IPS-NIHi7 (cell line): ENCODE results near the gene CKAP4.

Experiments
- DNase-seq: peaks from one replicate; pipeline ENCODE4 v3.0.0; 2012; ENCODE audit warnings: mixed read lengths; ENCODE audit errors: extremely low spot score

Gene CKAP4

GRCh38 chr12:106243620-106244019, 4.2 kb downstream of the CKAP4 start:
- no peak for DNase-seq

GRCh38 chr12:106240821-106241220, 7.0 kb downstream of the CKAP4 start:
- no peak for DNase-seq

GRCh38 chr12:106239951-106240335, 7.9 kb downstream of the CKAP4 start:
- DNase-seq: no peak

- no peak for DNase-seq
Observed at GRCh38 chr12:106239241-106239950, 8.4 kb downstream of the CKAP4 start.

GRCh38 chr12:106238146-106238545, 9.7 kb downstream of the CKAP4 start:
- no peak for DNase-seq

- DNase-seq: no peak
Observed at GRCh38 chr12:106235770-106236169, 12.1 kb downstream of the CKAP4 start.

- no peak for DNase-seq
Observed at GRCh38 chr12:106234449-106234848, 13.4 kb downstream of the CKAP4 start.

GRCh38 chr12:106233011-106233410, 14.8 kb downstream of the CKAP4 start:
- DNase-seq: no peak

GRCh38 chr12:106229036-106229591, 18.7 kb downstream of the CKAP4 start:
- DNase-seq: no peak

GRCh38 chr12:106228320-106228710, 19.5 kb downstream of the CKAP4 start:
- no peak for DNase-seq

GRCh38 chr12:106227641-106228319, 20.0 kb downstream of the CKAP4 start:
- DNase-seq: no peak

- DNase-seq: peak; percentile 81
Observed at GRCh38 chr12:106226884-106227640, 20.8 kb downstream of the CKAP4 start.

GRCh38 chr12:106224355-106224706, 23.5 kb downstream of the CKAP4 start:
- no peak for DNase-seq

GRCh38 chr12:106223485-106224354, 24.1 kb downstream of the CKAP4 start:
- DNase-seq: peak; percentile 93

GRCh38 chr12:106220536-106220935, 27.3 kb downstream of the CKAP4 start:
- DNase-seq: no peak

GRCh38 chr12:106219043-106219442, 28.8 kb downstream of the CKAP4 start:
- DNase-seq: no peak

- DNase-seq: no peak
Observed at GRCh38 chr12:106217706-106218105, 30.1 kb downstream of the CKAP4 start.

- DNase-seq: no peak
Observed at GRCh38 chr12:106214571-106214970, 33.2 kb downstream of the CKAP4 start.

GRCh38 chr12:106213662-106214061, 34.2 kb downstream of the CKAP4 start:
- DNase-seq: no peak

GRCh38 chr12:106211973-106212372, 35.8 kb downstream of the CKAP4 start:
- no peak for DNase-seq
